GDM1 (cell line): Measurements from ENCODE around the gene RNF103.

Experiments used
- DNase-seq: peaks from one replicate; lab custom pipeline; 2025; lab: John Stamatoyannopoulos, UW

RNF103 gene

DNA sequence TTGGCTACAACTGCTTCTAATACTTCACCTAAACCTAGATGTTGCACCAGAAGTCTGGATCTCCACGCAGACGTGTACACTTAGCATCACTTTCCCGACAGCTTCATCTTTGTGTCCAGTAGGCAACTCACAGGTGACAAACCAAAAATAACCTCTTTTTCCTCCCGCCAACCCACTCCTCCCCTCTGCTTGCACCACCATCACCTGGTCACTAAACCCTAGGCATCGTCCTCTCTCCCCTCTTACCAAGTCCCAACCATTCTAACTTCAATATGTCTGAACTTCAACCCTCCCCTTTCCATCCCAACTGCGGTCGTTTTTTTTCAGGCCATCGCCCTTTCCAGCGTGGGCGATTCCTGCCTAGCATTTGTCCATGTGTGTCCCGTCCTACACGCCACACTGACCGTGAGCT is 60.0 kb downstream of the RNF103 start:
- DNase-seq: no peak

DNA sequence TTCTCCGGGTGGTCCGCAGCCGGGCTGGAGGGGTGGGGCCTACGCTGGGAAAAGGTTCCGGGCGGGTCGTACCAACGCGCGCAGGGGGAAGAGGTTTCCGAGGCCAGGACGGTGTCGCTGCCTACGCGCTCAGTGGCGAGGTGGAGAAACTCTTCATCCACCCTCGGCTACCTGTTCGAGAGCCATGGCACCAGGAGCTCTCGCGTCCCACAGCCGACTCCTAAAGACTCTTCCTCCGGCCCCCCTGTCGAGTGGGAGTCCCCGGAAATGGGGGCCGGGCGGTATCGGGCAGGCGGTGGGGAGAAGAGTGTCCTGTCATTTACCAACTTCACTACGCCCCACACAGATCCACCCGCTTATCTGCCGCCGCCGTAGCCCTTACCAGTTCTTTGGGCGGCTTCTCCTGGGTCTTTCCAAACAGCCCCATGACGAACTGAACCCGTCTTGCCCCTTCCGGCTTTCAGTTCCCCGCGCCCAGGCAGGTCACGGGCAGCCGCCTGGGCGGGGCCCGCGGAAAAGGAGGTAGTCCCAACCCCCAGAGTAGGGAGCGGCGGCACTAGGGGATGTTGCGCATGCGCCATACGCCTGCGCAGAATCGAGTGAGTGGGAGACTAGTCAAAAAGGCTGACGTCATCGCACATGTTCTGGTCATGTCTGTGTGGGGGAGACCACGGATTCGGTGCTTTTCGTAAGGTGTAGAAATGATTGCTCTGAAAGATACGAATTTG is 60.6 kb downstream of the RNF103 start, which contains the start of gene CHMP3:
Gene CHMP3 (minus strand): TSS at position 522 of the 728 bp plus-strand sequence. CDS start 95 bp downstream, at position 427.
- peak; percentile 91 for DNase-seq

DNA sequence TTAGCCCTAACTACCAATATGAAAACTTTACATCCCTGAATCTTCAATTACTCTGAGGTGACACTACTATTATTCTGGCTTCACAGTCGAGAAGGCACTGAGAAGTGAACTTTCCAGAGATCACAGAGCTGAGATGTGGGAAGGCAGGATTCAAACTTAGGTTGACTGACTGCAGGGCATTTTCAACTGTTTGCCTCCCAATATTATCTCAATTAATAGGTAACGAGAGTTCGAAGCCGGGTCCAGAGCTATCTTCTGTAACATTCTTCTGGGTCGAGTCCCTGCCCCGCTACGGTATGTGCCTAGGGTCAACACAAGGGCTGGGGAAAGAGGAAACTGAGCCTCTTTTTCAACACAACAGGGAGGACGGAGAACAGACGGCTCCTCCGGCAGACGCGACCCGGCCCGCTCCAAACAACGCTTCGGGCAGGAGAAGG is 61.2 kb downstream of the RNF103 start:
- DNase-seq: no peak

DNA sequence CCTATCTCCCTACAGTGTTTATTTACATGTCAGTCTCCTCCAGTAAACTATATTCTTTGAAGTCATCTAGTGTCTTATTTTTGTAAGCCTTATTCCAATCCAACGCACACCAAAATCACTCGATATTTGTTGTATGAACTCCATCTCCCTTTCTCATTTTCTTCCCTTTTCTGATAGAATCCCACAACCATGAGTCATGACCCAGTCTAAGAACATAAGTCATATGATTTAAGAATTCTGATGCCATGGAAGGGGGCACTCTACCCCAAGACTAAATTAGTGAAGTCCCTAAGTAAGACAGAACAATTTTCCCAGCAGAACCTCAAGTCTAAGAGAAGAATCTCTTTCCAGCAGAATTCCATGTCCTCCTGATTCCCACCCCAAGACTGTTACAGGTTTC is 65.8 kb downstream of the RNF103 start:
- DNase-seq: no peak

DNA sequence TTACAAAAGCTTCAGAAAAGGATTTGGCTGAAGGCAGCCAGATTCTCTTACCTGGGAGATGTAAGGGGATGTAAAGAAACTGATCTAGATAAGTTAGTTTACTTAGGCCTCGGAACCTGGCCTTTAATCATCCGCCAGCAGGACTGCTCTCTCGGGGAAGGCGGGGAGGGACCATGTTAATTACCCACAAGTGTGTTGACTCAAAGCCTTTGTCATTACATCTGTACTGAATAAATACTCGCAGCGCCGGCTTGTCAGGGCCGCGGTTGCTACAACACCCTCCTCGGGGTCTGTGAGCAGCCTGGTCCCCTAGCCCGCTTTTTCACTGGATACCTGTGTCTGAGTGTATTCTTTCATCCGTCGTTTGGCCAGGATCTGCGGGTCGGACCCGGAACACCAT is 67.2 kb downstream of the RNF103 start:
- DNase-seq: no peak
